Measurements from ENCODE around the gene PTPRU. TPM values are rescaled to one million over a fixed set of nuclear protein-coding genes. Genes with fewer than 3 reads are reported as not detected.

PTPRU gene
- total and polyA plus RNA-seq, 2 experiments from 2014 or later, result 8.0 to 105 TPM

- no peak for TF ChIP-seq ZNF462 (CRISPR knock-in tag; IDR thresholded peaks at IDR 0.05)
- no peak for TF ChIP-seq CREB1 (CRISPR knock-in tag; IDR thresholded peaks at IDR 0.05; ENCODE audit: low read depth)
- TF ChIP-seq NANOG (IDR thresholded peaks at IDR 0.05; ENCODE audit: borderline replicate concordance), result no peak
- TF ChIP-seq ZNF114 (CRISPR knock-in tag; IDR thresholded peaks at IDR 0.05), result no peak
- TF ChIP-seq EZH2 (IDR thresholded peaks at IDR 0.05; ENCODE audit: low read depth, unreplicated experiment), result no peak
- no peak for TF ChIP-seq JUNB (IDR thresholded peaks at IDR 0.05; ENCODE audit: unreplicated experiment)
Measured at GRCh38 chr1:29315262-29315661, 78.9 kb downstream of the PTPRU start (continued).

- Histone ChIP-seq H3F3A (replicated peaks; ENCODE audit: low read depth) (no peaks in the 10 kb centered on the region), H3K4me3 (no peak overlapping the region), H3K27me3 (ENCODE audit: insufficient read depth) (no peaks in the 10 kb centered on the region), H3K4me1 (ENCODE audit: insufficient read depth) (no peaks in the 10 kb centered on the region), H3K27ac (ENCODE audit: low read depth) (no peak overlapping the region), H2AFZ (no peak overlapping the region), H3K79me2 (replicated peaks; ENCODE audit: insufficient read depth) (no peaks in the 10 kb centered on the region), H3K36me3 (ENCODE audit: insufficient read depth) (peaks cover 4% of the 10 kb centered on the region; the same call in 1 of the 2 replicates), H4K20me1 (replicated peaks; ENCODE audit: insufficient read depth) (no peaks in the 10 kb centered on the region), H3K9me2 (ENCODE audit: insufficient read depth) (no peaks in the 10 kb centered on the region), H3K4me2 (no peak overlapping the region)
- ATAC-seq (no peak), DNase-seq (ENCODE audit: low spot score) (no peak)
- H3K4me3 Mint-ChIP-seq, result no peak overlapping the region
- peaks cover 4% of the 10 kb centered on the region for H3K4me1 Mint-ChIP-seq
- H3K27me3 Mint-ChIP-seq (ENCODE audit: insufficient read depth, low read depth, poor library complexity), result peaks cover 3% of the 10 kb centered on the region
- no peak overlapping the region for H3K27ac Mint-ChIP-seq
- H3K36me3 Mint-ChIP-seq (ENCODE audit: low read depth), result peaks cover 17% of the 10 kb centered on the region; the same call in 2 of the 3 replicates
- H3K9me3 Mint-ChIP-seq, result no peaks in the 10 kb centered on the region
- TF ChIP-seq POLR2AphosphoS5 (IDR thresholded peaks at IDR 0.05; ENCODE audit: low read depth) (no peak), REST (IDR thresholded peaks at IDR 0.05; ENCODE audit: unreplicated experiment) (no peak), EZH2phosphoT487 (IDR thresholded peaks at IDR 0.05; ENCODE audit: unreplicated experiment) (no peak), ETS1 (IDR thresholded peaks at IDR 0.05) (no peak), ZNF331 (CRISPR knock-in tag; IDR thresholded peaks at IDR 0.05; ENCODE audit: low read depth) (no peak), ZNF114 (CRISPR knock-in tag; IDR thresholded peaks at IDR 0.05) (no peak), JUNB (IDR thresholded peaks at IDR 0.05; ENCODE audit: unreplicated experiment) (no peak), CREB1 (CRISPR knock-in tag; IDR thresholded peaks at IDR 0.05; ENCODE audit: low read depth) (no peak), NANOG (IDR thresholded peaks at IDR 0.05; ENCODE audit: borderline replicate concordance) (no peak), CTCF (conservative IDR thresholded peaks at IDR 0.05; ENCODE audit: low read depth in 2 of 2) (no peak), STAT1 (IDR thresholded peaks at IDR 0.05; ENCODE audit: unreplicated experiment) (no peak)
Measured at GRCh38 chr1:29315876-29316275, 79.6 kb downstream of the PTPRU start.

All from GM23338 (cell line).